NCI-H748 treated with DMSO at 0.1 percent for 48 hours (cell line): ENCODE measurements around the gene ZCCHC14.
"Not testable (repeated sequence)": the region's sequence is repeated elsewhere in the genome, so short reads cannot be mapped to it uniquely, and the experiment has no call there.

Source experiments
- DNase-seq: peaks from one replicate; lab custom pipeline; 2025; lab: John Stamatoyannopoulos, UW

ZCCHC14 gene

GRCh38 chr16:87477209-87477981, 15.4 kb downstream of the ZCCHC14 start:
- DNase-seq, result not testable (repeated sequence)

DNA sequence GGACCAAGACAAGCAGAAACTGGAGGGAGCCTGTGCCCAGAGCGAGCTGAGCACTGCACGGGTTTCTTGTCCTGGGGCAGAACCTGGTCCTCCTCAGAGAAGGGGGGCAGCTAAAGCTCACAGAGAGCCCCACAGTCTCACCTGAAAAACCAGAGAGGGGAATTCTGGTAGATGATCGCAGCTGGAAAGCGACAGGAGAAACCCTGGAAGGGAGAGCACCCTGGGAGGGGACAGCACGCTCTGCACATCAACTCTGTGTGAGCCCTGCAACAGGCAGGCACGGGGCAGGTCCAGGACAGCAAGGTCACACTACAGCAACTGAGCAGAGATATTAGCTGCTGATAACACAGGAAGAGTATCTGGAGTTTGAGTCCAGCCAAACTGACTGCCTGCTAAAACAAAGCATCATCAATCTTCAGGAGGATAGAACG, 18.2 kb downstream of the ZCCHC14 start:
- no peak for DNase-seq

DNA sequence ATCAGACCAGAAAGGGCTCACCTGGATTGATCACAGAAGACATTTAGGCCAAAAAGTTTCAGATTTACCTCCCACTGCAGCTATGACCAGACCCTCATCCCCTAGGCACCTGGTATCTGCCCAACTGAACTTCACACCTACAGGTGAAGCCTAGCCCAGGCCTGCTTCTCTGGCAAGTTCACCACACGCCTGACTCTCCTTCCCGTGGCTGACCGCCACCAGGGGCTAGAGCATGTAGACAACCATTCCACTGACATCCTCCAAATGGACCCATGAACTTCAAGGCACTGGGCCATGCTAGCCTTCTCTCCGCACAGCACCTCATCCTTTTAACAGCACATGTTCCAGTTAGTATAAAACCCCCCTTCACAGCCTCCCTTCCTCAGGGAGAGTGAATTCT, 18.8 kb downstream of the ZCCHC14 start:
- no peak for DNase-seq

- DNase-seq, result no peak
Measured at GRCh38 chr16:87472935-87473334, 19.9 kb downstream of the ZCCHC14 start.

- no peak for DNase-seq
Measured at GRCh38 chr16:87472142-87472778, 20.6 kb downstream of the ZCCHC14 start.

DNA sequence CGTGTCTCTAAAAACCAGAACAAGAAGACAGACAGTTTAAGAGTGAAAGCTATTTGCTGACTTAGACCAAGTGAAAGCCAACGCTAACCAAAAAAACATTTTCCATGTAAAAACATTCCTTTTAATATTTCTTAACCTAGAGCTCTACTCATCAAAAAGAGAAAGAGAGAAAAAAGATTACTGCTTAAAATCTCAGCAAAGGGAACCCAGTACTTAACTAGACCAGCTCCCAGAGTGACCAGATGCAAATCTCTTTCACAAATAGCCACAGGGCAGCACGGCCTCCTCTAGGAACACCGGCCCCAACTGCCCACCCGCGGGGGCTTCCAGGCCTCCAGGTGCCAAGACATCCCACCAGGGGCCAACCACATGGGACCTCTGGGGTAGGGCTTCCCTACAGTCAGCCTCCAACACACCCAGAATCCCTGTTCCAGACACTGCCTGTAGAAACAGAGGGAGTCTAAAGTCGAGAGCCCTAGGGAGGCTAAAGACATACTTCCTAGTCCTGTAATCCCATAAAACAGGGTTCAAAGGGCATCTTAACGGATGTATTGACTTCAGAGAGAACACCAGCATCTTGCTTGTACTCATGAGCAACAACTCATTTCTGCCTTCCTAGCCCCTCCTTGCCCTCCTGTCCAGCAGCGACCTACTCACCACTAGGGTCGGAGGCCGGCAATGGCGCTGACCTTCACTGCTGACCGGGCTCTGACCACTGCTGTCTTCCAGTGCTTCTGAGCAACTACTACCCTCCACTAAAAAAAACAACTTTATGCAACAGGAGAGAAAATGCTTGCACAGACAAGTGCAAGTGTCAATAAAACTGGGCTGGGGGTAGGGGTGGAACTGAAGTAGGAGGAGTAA, 21.3 kb downstream of the ZCCHC14 start:
- DNase-seq, result no peak

GRCh38 chr16:87470332-87470731, 22.5 kb downstream of the ZCCHC14 start:
- no peak for DNase-seq

GRCh38 chr16:87469169-87469568, 23.7 kb downstream of the ZCCHC14 start:
- no peak for DNase-seq

DNA sequence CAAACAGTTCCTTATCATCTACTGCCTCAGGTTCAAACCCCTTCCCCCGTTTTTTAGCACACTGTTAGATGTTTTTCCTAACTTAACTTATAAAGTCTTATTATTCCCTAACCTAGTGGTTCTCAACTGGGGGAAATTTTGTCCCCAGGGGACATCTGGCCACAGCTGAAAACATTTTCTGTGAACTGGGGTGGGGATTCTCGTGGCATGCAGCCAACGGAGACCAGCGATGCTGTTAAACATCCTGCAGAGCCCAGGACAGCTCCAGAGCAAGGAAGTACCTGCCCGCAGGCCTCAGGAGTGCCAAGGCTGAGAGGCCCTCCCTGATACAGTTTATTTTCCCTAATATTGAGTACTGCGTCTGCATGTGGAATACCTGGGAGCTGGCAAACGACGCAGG, 24.3 kb downstream of the ZCCHC14 start:
- no peak for DNase-seq

DNA sequence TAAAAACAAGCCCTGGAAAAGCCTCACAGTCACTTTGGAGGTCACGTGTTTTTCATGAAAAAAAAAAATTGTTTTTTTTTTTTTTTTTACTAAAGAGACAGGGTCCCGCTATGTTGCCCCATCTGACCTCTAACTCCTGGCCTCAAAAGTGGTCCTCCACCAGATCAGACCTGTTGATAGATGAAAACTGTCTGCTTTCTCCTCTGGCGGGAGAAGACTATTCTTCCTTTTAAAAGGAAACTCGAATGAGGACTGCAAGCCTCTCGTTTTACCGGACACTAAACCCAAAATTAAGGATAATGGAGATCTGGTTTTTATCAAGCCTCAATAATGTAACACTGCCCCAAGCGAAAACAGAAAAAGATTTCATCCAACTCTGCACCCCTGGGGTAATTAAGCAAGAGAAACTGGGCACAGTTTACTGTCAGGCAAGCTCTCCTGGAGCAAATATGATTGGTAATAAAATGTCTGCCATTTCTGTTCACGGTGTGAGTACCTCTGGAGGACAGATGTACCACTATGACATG, 25.8 kb downstream of the ZCCHC14 start:
- DNase-seq, result no peak

GRCh38 chr16:87465879-87466278, 26.9 kb downstream of the ZCCHC14 start:
- DNase-seq, result no peak

- DNase-seq, result no peak
Measured at GRCh38 chr16:87465306-87465705, 27.5 kb downstream of the ZCCHC14 start.

DNA sequence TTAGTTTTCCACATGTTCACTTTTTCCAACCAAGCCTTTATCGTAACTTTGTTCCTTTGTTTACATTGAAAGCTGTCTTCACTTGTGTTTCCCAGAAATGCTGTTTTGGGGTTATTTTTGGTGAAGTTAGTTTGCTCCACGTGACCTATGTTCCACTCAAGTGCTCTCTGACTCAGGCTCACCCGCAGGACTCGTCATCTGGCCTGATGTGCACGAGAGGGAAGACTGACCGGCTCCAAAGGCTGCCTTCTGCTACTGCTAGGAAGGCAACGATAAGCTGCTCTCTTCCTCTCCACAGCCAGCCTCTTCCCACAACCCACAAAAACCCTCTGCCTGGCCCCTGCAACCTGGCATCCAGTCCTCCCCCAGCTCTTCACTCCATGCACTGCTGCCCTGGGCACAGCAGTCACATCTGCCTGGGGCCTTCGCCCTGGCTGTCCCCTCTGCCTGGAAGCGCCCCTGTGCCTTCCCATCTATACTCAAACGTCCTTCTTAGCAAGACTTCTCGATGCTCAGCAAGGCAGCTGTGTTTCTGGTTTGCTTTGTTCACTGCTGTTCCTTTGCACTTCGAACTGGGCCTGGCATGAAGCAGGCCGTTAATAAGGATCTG, 28.0 kb downstream of the ZCCHC14 start:
- DNase-seq, result no peak

DNA sequence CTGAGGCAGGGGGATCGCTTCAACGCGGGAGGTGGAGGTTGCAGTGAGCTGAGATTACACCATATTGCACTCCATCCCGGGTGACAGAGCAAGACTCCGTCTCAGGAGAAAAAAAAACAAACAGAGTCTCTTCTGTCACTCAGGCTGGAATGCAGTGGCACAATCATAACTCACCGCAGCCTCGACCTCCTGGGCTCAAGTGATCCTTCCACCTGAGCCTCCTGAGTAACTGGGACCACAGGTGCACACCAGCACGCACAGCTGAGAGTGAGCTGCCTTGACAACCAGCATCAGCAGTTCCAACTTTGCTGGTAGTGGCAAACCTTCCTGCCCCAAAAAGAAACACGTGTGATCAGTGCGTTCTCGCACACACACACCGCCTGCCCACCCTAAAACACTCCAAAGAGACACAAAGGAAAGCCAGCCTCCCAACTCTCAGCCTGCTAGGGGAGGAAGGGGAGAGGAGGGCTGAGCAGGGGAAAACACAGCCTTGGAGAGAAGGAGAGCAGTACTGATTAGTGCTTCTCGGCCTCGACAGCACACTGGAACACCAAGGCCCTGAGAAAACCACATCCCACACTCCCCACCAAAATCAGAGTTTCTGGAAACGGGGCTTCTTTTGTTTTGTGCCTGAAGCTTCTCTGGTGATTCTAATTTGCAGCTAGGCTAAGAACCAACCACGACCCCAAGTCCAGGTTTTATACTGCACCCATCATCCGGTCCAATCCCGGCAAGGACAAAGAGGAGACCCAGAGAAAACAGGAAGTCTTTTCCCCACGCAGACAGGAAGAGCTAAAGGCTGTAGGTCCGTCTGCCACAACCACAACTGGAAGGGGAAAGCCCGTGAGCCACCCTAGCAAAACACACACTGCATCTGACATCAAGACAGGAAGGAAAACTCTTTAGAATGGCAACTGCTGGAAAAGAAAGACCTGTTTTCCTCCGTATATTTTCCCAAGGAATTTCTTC, 28.8 kb downstream of the ZCCHC14 start:
- DNase-seq, result no peak

DNA sequence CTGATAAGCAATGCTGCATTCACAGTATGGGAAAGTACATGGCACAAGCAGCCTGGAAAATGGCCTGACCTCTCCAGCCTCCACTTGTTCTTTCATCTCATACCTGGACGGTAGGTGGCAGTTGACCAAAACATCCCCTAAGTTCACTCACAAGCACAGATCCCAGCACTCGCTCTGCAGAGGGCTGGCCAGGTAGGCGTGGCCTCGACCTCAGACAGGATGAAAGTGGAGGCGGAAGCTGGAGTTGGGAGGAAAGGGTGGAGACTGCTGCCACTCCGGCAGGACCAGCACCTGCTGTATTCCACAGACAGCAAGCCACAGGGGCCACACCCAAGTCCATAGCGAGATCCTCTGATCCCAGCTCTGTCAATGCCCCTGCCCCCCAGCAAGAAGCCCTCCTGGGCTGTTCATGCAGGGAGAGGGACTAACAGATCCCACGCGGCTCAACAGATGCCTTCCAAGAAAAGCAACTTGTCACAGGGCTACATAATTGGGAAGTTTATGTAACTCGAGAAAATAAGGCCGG, 31.3 kb downstream of the ZCCHC14 start:
- peak; percentile 84 for DNase-seq

- no peak for DNase-seq
Measured at GRCh38 chr16:87460936-87461335, 31.9 kb downstream of the ZCCHC14 start.

- no peak for DNase-seq
Measured at GRCh38 chr16:87459833-87460232, 33.0 kb downstream of the ZCCHC14 start.

GRCh38 chr16:87459027-87459426, 33.8 kb downstream of the ZCCHC14 start:
- no peak for DNase-seq

GRCh38 chr16:87458424-87458915, 34.4 kb downstream of the ZCCHC14 start:
- DNase-seq, result no peak

GRCh38 chr16:87457709-87458423, 35.0 kb downstream of the ZCCHC14 start:
- no peak for DNase-seq
